ENCODE data around the gene COMT. TPM values are rescaled to one million over a fixed set of nuclear protein-coding genes. Genes with fewer than 3 reads are reported as not detected.

The COMT gene
- total and polyA plus RNA-seq, 4 donors, result 75.3 to 430 (median 146) TPM

GRCh38 chr22:19988331-19988808 lies 46.8 kb downstream of the COMT start:
- WGBS, result 92% methylated on average over 9 of the region's 9 CpGs
- DNase-seq (ENCODE audit: low spot score), result no peak
- TF ChIP-seq JUND (IDR thresholded peaks at IDR 0.05), result no peak
- TF ChIP-seq ZBTB33 (IDR thresholded peaks at IDR 0.05), result no peak
- TF ChIP-seq FOXA2 (IDR thresholded peaks at IDR 0.05), result no peak
- no peak for TF ChIP-seq TAF1 (conservative IDR thresholded peaks at IDR 0.05)
- TF ChIP-seq CTCF (IDR thresholded peaks at IDR 0.05; ENCODE audit: low read depth, low read length, missing input control), result no peak
- TF ChIP-seq FOXA1 (IDR thresholded peaks at IDR 0.05), result no peak
- TF ChIP-seq RAD21 (IDR thresholded peaks at IDR 0.05), result no peak
- no peak for TF ChIP-seq NR2F2 (IDR thresholded peaks at IDR 0.05)
- H3K27me3 ChIP-seq (ENCODE audit: control insufficient read depth in 4 of 4, insufficient read depth in 4 of 4, low read length in 3 of 4), result no peaks in the 10 kb centered on the region
- H3K4me3 ChIP-seq (ENCODE audit: low read depth in 1 of 3, low read length in 3 of 3), result no peak overlapping the region
- no peak overlapping the region for H3K9ac ChIP-seq (ENCODE audit: low read depth in 1 of 2, low read length in 2 of 2)
- H3K36me3 ChIP-seq (ENCODE audit: control insufficient read depth in 4 of 4, insufficient read depth in 3 of 4, low read depth in 1 of 4, low read length in 3 of 4), result no peaks in the 10 kb centered on the region
- peaks cover 5 to 40% (median 26%) of the 10 kb centered on the region in 4 donors for H3K4me1 ChIP-seq (ENCODE audit: control insufficient read depth in 4 of 4, insufficient read depth in 4 of 4, low read length in 3 of 4)
- no peaks in the 10 kb centered on the region for H3K9me3 ChIP-seq (ENCODE audit: control insufficient read depth in 4 of 4, low read length in 3 of 4)
- H3K27ac ChIP-seq (ENCODE audit: low read depth in 1 of 2, low read length in 2 of 2), result peak overlapping the region; percentile 14 to 60

- Histone ChIP-seq H3K36me3 (ENCODE audit: control insufficient read depth in 4 of 4, insufficient read depth in 3 of 4, low read depth in 1 of 4, low read length in 3 of 4) (no peaks in the 10 kb centered on the region), H3K27ac (ENCODE audit: low read depth in 1 of 2, low read length in 2 of 2) (peak overlapping the region in 1 of 2 donors; percentile 60), H3K27me3 (ENCODE audit: control insufficient read depth in 4 of 4, insufficient read depth in 4 of 4, low read length in 3 of 4) (no peaks in the 10 kb centered on the region), H3K4me1 (ENCODE audit: control insufficient read depth in 4 of 4, insufficient read depth in 4 of 4, low read length in 3 of 4) (peaks cover 4 to 44% (median 28%) of the 10 kb centered on the region in 4 donors), H3K4me3 (ENCODE audit: low read depth in 1 of 3, low read length in 3 of 3) (no peak overlapping the region), H3K9ac (ENCODE audit: low read depth in 1 of 2, low read length in 2 of 2) (no peak overlapping the region), H3K9me3 (ENCODE audit: control insufficient read depth in 4 of 4, low read length in 3 of 4) (no peaks in the 10 kb centered on the region)
- no peak for DNase-seq (ENCODE audit: low spot score)
- 78% methylated on average over 18 of the region's 18 CpGs for WGBS
- peak; percentile 79 to 91 for TF ChIP-seq RXRA (IDR thresholded peaks at IDR 0.05)
- peak; percentile 51 for TF ChIP-seq SP1 (IDR thresholded peaks at IDR 0.05)
- TF ChIP-seq CTCF (IDR thresholded peaks at IDR 0.05; ENCODE audit: low read depth, low read length, missing input control), result no peak
- peak in 1 of 2 donors; percentile 21 for TF ChIP-seq HNF4A (conservative IDR thresholded peaks at IDR 0.05)
- TF ChIP-seq NR2F2 (IDR thresholded peaks at IDR 0.05), result peak; percentile 88
Observed at GRCh38 chr22:19988965-19989724, 47.6 kb downstream of the COMT start.

Measured in liver (tissue), 9 donors.